DOHH2 (cell line): Measurements from ENCODE around the gene L1CAM.

Experiments used
- H3F3A ChIP-seq: fragments of 200-600 bp; sonication (generic), shearing (Covaris generic); 2 replicates; pipeline ENCODE4 v1.6.0; 2016; ENCODE audit warnings: antibody characterized with exemption, mild to moderate bottlenecking; ENCODE audit not compliant: control insufficient read depth, insufficient read depth
- H3K27ac ChIP-seq: fragments of 200-600 bp; sonication (generic); 2 replicates; pipeline ENCODE4 v1.5.1; 2014; ENCODE audit warnings: low read depth, mild to moderate bottlenecking, low read length, moderate library complexity
- H3K27me3 ChIP-seq: fragments of 200-600 bp; sonication (generic); 2 replicates; pipeline ENCODE4 v1.6.1; 2014; ENCODE audit warnings: mild to moderate bottlenecking, low read length, mixed read lengths; ENCODE audit not compliant: control insufficient read depth
- H3K36me3 ChIP-seq: fragments of 200-600 bp; sonication (generic); 2 replicates; pipeline ENCODE4 v1.6.1; 2014; ENCODE audit warnings: mild to moderate bottlenecking, low read length, moderate library complexity, mixed read lengths; ENCODE audit not compliant: control insufficient read depth
- H3K4me1 ChIP-seq: fragments of 200-600 bp; sonication (generic); 2 replicates; pipeline ENCODE4 v1.6.1; 2014; ENCODE audit warnings: mild to moderate bottlenecking, low read length, mixed read lengths; ENCODE audit not compliant: control insufficient read depth
- H3K4me2 ChIP-seq: fragments of 200-600 bp; sonication (generic); 2 replicates; pipeline ENCODE4 v1.6.0; 2014; ENCODE audit warnings: mild to moderate bottlenecking, low read length, moderate library complexity
- H3K4me3 ChIP-seq: fragments of 200-600 bp; sonication (generic); 2 replicates; pipeline ENCODE4 v1.5.1; 2014; ENCODE audit warnings: mild to moderate bottlenecking, low read length, mixed read lengths
- H3K79me2 ChIP-seq: fragments of 200-600 bp; sonication (generic); 2 replicates; pipeline ENCODE4 v1.6.1; 2014; ENCODE audit warnings: mild to moderate bottlenecking, low read length, mixed read lengths; ENCODE audit not compliant: control insufficient read depth
- H3K9me2 ChIP-seq: fragments of 200-600 bp; sonication (generic); replicated peaks from 2 replicates; pipeline ENCODE4 v1.6.1; 2014; ENCODE audit warnings: mild to moderate bottlenecking, low read length, mixed read lengths; ENCODE audit not compliant: control insufficient read depth
- H3K9me3 ChIP-seq: fragments of 200-600 bp; sonication (generic); 2 replicates; pipeline ENCODE4 v1.6.1; 2014; ENCODE audit warnings: antibody characterized with exemption, low read length, mixed read lengths; ENCODE audit not compliant: control insufficient read depth, insufficient read depth
- H4K20me1 ChIP-seq: fragments of 200-600 bp; sonication (generic); 2 replicates; pipeline ENCODE4 v1.6.0; 2014; ENCODE audit warnings: low read depth, mild to moderate bottlenecking, antibody characterized with exemption, low read length, moderate library complexity; ENCODE audit not compliant: control insufficient read depth, insufficient read depth
- CTCF ChIP-seq: fragments of 200-600 bp; sonication (generic); IDR thresholded peaks from one replicate; pipeline ENCODE4 v1.5.1; 2014; ENCODE audit warnings: antibody characterized with exemption, mild to moderate bottlenecking, low read depth, low read length; ENCODE audit not compliant: poor library complexity, severe bottlenecking
- EZH2phosphoT487 ChIP-seq: fragments of 200-600 bp; sonication (generic); IDR thresholded peaks from 2 replicates; pipeline ENCODE4 v1.6.1; 2017; ENCODE audit warnings: borderline replicate concordance, mild to moderate bottlenecking, antibody characterized with exemption, low read length, moderate library complexity, mixed read lengths

L1CAM gene

GRCh38 chrX:153886915-153887314 is 942 bp upstream of the L1CAM start:
- TF ChIP-seq CTCF (no peak), EZH2phosphoT487 (no peak)
- H3K9me2 ChIP-seq = no peaks in the 10 kb centered on the region
- H3F3A ChIP-seq = no peaks in the 10 kb centered on the region
- H3K79me2 ChIP-seq = no peaks in the 10 kb centered on the region
- no peaks in the 10 kb centered on the region for H4K20me1 ChIP-seq
- no peaks in the 10 kb centered on the region for H3K36me3 ChIP-seq
- no peak overlapping the region for H3K4me2 ChIP-seq
- peaks cover 40% of the 10 kb centered on the region for H3K27me3 ChIP-seq
- H3K9me3 ChIP-seq = no peaks in the 10 kb centered on the region
- peaks cover 18% of the 10 kb centered on the region for H3K4me1 ChIP-seq
- H3K4me3 ChIP-seq = no peak overlapping the region
- no peak overlapping the region for H3K27ac ChIP-seq

- no peaks in the 10 kb centered on the region for H3F3A ChIP-seq
Measured at GRCh38 chrX:153885208-153885787, 675 bp downstream of the L1CAM start.

GRCh38 chrX:153884590-153884989 is 1.4 kb downstream of the L1CAM start:
- no peaks in the 10 kb centered on the region for H3K79me2 ChIP-seq
- H3K4me3 ChIP-seq = no peak overlapping the region
- H4K20me1 ChIP-seq = no peaks in the 10 kb centered on the region
- no peaks in the 10 kb centered on the region for H3K9me2 ChIP-seq
- no peaks in the 10 kb centered on the region for H3K9me3 ChIP-seq
- H3K36me3 ChIP-seq = no peaks in the 10 kb centered on the region
- no peak overlapping the region for H3K4me2 ChIP-seq
- H3K27ac ChIP-seq = no peak overlapping the region
- no peaks in the 10 kb centered on the region for H3F3A ChIP-seq
- H3K27me3 ChIP-seq = peaks cover 38% of the 10 kb centered on the region
- H3K4me1 ChIP-seq = peaks cover 17% of the 10 kb centered on the region
- TF ChIP-seq EZH2phosphoT487 (no peak), CTCF (peak; percentile 19)

More at GRCh38 chrX:153885208-153885787, 675 bp downstream of the L1CAM start:
- Histone ChIP-seq H3K4me3 (no peak overlapping the region), H3K27ac (no peak overlapping the region), H3K27me3 (peaks cover 38% of the 10 kb centered on the region), H4K20me1 (no peaks in the 10 kb centered on the region), H3K79me2 (no peaks in the 10 kb centered on the region), H3K9me3 (no peaks in the 10 kb centered on the region), H3K36me3 (no peaks in the 10 kb centered on the region), H3K9me2 (no peaks in the 10 kb centered on the region), H3K4me1 (peaks cover 17% of the 10 kb centered on the region), H3K4me2 (peak overlapping the region; percentile 31; the same call in 1 of the 2 replicates)
- TF ChIP-seq CTCF (no peak), EZH2phosphoT487 (no peak)
